ENCODE measurements around the gene EPG5. TPM values are rescaled to one million over a fixed set of nuclear protein-coding genes. Genes with fewer than 3 reads are reported as not detected.

EPG5 gene
- total RNA-seq, 1 experiment from 2014 or later = 16.7 TPM

DNA sequence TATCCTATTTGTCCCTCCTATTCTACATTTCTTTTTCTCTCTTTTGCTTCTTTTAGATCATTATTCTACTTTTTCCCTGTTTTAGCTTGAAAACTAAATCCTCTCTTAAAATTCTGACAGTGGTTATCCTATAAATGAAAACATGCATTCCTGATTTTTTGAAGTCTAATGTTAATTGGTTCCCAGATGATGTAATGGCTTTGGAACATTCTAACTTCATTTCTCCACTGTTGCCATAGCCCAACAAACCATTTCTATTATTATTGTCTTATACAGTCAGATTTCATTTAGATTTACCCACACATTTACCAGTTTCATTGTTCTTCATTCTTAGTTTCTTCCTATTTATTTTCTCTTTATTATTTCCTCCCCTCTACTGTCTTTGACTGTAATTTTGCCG is 105.2 kb downstream of the EPG5 start:
- H3K36me3 ChIP-seq (ENCODE audit: insufficient read depth, low read length, poor library complexity, severe bottlenecking) = peaks cover 33% of the 10 kb centered on the region
- no TSS peak for BruUV-seq (replicated peaks)
- H3K27ac ChIP-seq (ENCODE audit: low read depth, low read length, poor library complexity, severe bottlenecking) = no peak overlapping the region
- intact Hi-C loops (cut with micrococcal nuclease; ENCODE audit: unreplicated experiment) = no loop called here
- H3K4me1 ChIP-seq (ENCODE audit: insufficient read depth, low read length, poor library complexity, severe bottlenecking) = no peaks in the 10 kb centered on the region
- ChIA-PET CTCF (no interaction called here), POLR2A (ENCODE audit: low non-redundant PET) (no interaction called here)
- H3K4me3 ChIP-seq (ENCODE audit: low read depth, low read length, poor library complexity, severe bottlenecking) = no peak overlapping the region
- no peaks in the 10 kb centered on the region for H3K27me3 ChIP-seq (replicated peaks; ENCODE audit: insufficient read depth, low read depth, low read length, poor library complexity)
- no peaks in the 10 kb centered on the region for H3K9me3 ChIP-seq (ENCODE audit: low read depth, low read length, poor library complexity, severe bottlenecking)
- TF ChIP-seq, protein P1, sequence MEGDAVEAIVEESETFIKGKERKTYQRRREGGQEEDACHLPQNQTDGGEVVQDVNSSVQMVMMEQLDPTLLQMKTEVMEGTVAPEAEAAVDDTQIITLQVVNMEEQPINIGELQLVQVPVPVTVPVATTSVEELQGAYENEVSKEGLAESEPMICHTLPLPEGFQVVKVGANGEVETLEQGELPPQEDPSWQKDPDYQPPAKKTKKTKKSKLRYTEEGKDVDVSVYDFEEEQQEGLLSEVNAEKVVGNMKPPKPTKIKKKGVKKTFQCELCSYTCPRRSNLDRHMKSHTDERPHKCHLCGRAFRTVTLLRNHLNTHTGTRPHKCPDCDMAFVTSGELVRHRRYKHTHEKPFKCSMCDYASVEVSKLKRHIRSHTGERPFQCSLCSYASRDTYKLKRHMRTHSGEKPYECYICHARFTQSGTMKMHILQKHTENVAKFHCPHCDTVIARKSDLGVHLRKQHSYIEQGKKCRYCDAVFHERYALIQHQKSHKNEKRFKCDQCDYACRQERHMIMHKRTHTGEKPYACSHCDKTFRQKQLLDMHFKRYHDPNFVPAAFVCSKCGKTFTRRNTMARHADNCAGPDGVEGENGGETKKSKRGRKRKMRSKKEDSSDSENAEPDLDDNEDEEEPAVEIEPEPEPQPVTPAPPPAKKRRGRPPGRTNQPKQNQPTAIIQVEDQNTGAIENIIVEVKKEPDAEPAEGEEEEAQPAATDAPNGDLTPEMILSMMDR (conservative IDR thresholded peaks at IDR 0.05; ENCODE audit: low read depth, low read length) = no peak
- no peak for TF ChIP-seq EZH2 (IDR thresholded peaks at IDR 0.05; ENCODE audit: borderline replicate concordance, low read depth, low read length, poor library complexity, severe bottlenecking)
- no peak for DNase-seq (ENCODE audit: low spot score)

DNA sequence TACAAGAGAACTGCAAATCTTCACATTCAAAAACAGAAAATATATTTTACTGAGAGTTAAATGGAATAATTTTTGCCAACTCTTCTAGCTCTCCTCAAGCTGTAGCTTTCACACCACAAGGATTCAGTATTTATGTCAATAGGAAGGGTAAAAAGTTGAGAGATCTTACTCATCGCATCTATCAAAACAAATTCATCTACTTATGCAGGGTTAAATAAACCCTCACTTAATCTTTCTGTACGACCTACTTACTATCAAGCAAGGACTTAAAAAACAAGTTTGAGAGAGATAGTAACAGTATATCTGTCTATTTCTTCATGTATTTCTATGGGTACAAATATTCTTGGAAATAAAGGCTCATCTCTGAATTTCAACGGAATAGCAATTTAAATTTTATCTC is 106.2 kb downstream of the EPG5 start:
- no peaks in the 10 kb centered on the region for H3K9me3 ChIP-seq (ENCODE audit: low read depth, low read length, poor library complexity, severe bottlenecking)
- intact Hi-C loops (cut with micrococcal nuclease; ENCODE audit: unreplicated experiment) = no loop called here
- H3K27ac ChIP-seq (ENCODE audit: low read depth, low read length, poor library complexity, severe bottlenecking) = no peak overlapping the region
- TF ChIP-seq, protein P1 (conservative IDR thresholded peaks at IDR 0.05; ENCODE audit: low read depth, low read length) = no peak
- no peak for TF ChIP-seq EZH2 (IDR thresholded peaks at IDR 0.05; ENCODE audit: borderline replicate concordance, low read depth, low read length, poor library complexity, severe bottlenecking)
- POLR2A ChIA-PET (ENCODE audit: low non-redundant PET) = no interaction called here
- no peaks in the 10 kb centered on the region for H3K27me3 ChIP-seq (replicated peaks; ENCODE audit: insufficient read depth, low read depth, low read length, poor library complexity)
- CTCF ChIA-PET = no interaction called here
- H3K4me1 ChIP-seq (ENCODE audit: insufficient read depth, low read length, poor library complexity, severe bottlenecking) = no peaks in the 10 kb centered on the region
- no TSS peak for BruUV-seq (replicated peaks)
- peaks cover 33% of the 10 kb centered on the region for H3K36me3 ChIP-seq (ENCODE audit: insufficient read depth, low read length, poor library complexity, severe bottlenecking)
- no peak for DNase-seq (ENCODE audit: low spot score)
- no peak overlapping the region for H3K4me3 ChIP-seq (ENCODE audit: low read depth, low read length, poor library complexity, severe bottlenecking)

- Histone ChIP-seq H3K4me1 (ENCODE audit: insufficient read depth, low read length, poor library complexity, severe bottlenecking) (no peaks in the 10 kb centered on the region), H3K36me3 (ENCODE audit: insufficient read depth, low read length, poor library complexity, severe bottlenecking) (peaks cover 33% of the 10 kb centered on the region), H3K27ac (ENCODE audit: low read depth, low read length, poor library complexity, severe bottlenecking) (no peak overlapping the region), H3K27me3 (replicated peaks; ENCODE audit: insufficient read depth, low read depth, low read length, poor library complexity) (no peaks in the 10 kb centered on the region), H3K4me3 (ENCODE audit: low read depth, low read length, poor library complexity, severe bottlenecking) (no peak overlapping the region), H3K9me3 (ENCODE audit: low read depth, low read length, poor library complexity, severe bottlenecking) (no peaks in the 10 kb centered on the region)
- TF ChIP-seq, protein P1 (conservative IDR thresholded peaks at IDR 0.05; ENCODE audit: low read depth, low read length) = no peak
- no peak for TF ChIP-seq EZH2 (IDR thresholded peaks at IDR 0.05; ENCODE audit: borderline replicate concordance, low read depth, low read length, poor library complexity, severe bottlenecking)
- no peak for DNase-seq (ENCODE audit: low spot score)
- POLR2A ChIA-PET (ENCODE audit: low non-redundant PET) = no interaction called here
- BruUV-seq (replicated peaks) = no TSS peak
- intact Hi-C loops (cut with micrococcal nuclease; ENCODE audit: unreplicated experiment) = no loop called here
- CTCF ChIA-PET = no interaction called here
Observed at GRCh38 chr18:45860492-45860891, 106.6 kb downstream of the EPG5 start.
